Measurements from ENCODE around the gene SLC35F6.

- TF ChIP-seq CTCF (IDR thresholded peaks at IDR 0.05) (no peak), EZH2 (IDR thresholded peaks at IDR 0.05) (no peak)
Measured at GRCh38 chr2:26729311-26729710, 34.8 kb upstream of the SLC35F6 start.
